Middle frontal gyrus (tissue), 1 donor: ENCODE measurements around the gene TMEM87B.

ENCODE experiments used
- DNase-seq: peaks from one replicate; pipeline ENCODE4 v3.0.0-alpha.2; 2015; ENCODE audit warnings: low spot score; ENCODE audit errors: extremely low spot score

TMEM87B gene, protein sequence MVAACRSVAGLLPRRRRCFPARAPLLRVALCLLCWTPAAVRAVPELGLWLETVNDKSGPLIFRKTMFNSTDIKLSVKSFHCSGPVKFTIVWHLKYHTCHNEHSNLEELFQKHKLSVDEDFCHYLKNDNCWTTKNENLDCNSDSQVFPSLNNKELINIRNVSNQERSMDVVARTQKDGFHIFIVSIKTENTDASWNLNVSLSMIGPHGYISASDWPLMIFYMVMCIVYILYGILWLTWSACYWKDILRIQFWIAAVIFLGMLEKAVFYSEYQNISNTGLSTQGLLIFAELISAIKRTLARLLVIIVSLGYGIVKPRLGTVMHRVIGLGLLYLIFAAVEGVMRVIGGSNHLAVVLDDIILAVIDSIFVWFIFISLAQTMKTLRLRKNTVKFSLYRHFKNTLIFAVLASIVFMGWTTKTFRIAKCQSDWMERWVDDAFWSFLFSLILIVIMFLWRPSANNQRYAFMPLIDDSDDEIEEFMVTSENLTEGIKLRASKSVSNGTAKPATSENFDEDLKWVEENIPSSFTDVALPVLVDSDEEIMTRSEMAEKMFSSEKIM

DNA sequence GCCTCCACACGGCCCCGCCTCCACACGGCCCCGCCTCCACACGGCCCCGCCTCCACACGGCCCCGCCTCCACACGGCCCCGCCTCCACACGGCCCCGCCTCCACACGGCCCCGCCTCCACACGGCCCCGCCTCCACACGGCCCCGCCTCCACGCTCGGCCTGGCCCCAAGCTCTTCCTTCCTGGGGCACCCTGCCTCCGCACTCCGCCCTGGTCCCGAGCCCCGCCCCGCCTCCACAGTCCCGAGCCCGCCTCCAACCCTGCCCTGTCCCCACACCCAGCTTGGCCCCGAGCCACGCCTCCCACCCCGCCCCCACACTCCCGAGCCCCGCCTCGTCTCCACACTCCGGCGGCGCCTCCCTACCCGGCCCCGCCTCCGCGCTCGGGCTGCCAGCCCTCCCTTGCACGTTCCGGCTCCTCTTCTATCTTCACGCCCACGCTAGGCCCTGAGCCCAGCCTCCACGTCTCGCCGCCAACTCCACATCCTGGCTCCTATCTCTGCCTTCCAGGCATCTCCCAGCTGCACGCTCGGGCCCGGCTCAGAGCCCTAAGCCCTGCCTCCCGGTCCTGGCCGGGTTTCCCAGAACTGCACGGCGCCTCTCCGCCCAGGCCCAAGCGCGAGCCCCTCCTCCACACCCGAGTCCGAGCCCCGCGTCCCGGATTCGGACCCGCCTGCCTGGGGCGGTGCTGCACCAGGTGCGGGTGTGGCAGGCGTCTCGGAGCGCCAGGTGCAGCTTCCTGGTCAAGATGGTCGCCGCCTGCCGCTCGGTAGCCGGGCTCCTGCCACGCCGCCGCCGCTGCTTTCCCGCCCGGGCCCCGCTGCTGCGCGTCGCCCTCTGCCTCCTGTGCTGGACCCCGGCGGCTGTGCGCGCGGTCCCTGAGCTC, at the start of gene TMEM87B:
Gene TMEM87B (plus strand): TSS at position 423 of the 883 bp plus-strand sequence. CDS start 323 bp downstream, at position 746.
- DNase-seq: peak; percentile 88

DNA sequence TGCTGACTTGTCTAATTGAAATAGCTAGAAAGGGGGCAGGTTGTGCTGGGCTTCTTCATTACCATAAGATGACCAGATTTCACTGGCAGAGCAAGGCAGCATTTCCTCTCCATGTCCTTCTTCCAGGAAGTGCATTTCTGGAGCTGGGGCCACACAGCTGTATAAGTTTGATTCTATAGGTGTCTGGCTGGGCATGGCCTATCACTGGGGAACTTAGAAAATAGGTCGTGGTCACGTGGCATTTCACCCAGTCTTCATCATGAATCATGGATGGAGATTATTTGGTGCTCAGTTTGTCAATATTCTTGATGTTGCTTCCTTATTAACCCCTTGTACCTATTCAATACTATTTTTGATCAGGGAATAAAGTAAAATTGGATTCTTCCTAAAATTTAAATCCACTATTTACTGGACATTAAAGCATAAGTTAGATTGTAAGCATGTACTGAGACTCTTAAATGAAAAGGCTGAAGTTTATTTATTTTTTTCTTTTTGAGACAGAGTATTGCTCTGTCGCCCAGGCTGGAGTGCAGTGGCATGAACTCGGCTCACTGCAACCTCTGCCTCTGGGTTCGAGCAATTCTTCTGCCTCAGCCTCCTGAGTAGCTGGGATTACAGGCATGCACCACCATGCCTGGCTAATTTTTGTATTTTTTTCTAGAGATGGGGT, 49.5 kb upstream of the TMEM87B start:
- no peak for DNase-seq

DNA sequence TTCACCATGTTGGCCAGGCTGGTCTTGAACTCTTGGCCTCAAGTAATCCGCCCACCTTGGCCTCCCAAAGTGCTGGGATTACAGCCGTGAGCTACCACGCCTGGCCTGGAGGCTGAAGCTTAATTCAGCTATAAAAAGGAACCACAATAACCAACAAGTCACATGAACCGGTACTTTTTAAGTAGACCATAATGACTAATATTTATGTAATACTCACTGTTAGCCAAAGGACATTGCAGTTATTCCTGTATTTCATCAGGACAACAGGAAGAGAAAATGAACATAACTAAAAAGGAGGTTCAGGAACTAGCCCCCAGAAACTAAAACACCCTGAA, 49.0 kb upstream of the TMEM87B start:
- DNase-seq: no peak

GRCh38 chr2:112007493-112007892, 47.6 kb upstream of the TMEM87B start:
- DNase-seq: no peak

DNA sequence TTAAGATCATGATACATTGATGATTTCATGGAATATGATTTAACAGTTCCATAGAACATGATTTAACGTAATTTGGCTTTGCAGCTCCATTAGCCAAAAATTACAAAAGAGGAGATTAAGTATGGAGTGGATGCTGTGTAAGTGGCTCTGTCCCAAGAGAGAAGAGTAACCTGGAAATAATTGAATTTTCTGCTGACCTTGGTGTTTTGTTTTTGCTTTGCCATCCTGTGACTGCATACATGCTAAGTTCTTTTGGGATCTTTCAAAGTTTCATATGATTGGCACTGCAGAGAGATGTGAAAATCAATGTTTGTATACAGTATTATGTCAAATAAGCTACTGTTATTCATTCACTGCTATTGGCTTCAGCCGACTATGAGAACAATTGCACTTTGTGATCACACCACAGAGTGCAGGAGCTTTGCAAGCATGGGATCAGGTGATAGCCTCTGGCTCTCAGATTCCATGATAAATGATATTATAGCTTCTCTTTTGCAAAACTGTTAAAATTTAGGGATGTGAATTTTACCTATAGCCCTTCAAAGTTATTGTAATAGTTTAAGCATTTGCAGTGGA, 46.1 kb upstream of the TMEM87B start:
- no peak for DNase-seq

DNA sequence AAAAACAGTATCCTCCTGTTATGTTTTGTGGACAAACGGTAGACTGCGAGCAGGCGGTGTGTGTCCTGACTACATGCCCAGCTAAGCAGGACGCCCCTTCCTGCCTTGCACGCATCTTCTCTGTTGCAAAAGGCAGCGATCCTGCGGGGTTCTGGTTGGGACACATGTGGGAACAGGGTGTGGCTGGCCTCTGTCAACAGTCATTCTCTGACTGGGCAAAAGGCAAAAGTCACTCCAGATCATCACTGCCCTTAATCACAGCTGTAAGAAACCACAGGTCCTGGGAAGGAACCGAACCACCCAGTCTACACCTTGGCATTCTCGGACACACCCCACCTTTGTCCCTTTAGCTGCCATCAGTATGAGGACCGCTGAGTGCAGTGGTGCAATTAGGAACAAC, 44.3 kb upstream of the TMEM87B start:
- no peak for DNase-seq

- DNase-seq: no peak
These were observed 42.5 kb upstream of the TMEM87B start for GRCh38 chr2:112012556-112012955.

- no peak for DNase-seq
These were observed 36.2 kb upstream of the TMEM87B start for GRCh38 chr2:112018846-112019245.

DNA sequence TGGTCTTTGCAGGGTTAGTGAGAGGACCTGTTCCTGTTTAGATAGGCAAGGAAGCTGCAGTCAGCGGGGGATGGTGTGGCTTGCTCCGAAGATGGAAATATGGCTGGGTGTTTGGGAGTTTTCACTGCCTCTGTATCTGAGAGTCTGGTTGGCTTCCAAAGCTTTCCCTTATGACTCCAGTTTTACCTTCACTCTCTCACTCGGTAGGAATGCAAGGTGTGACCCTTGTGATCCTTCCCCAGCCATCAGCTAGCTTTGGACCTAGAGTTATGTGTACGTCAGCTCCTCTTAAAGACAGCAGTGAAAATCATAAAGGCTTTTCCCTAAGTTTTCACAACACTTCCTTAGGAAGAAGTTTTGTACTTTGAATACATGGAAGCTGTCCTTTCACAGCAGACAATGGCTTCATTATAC, 35.5 kb upstream of the TMEM87B start:
- DNase-seq: no peak

DNA sequence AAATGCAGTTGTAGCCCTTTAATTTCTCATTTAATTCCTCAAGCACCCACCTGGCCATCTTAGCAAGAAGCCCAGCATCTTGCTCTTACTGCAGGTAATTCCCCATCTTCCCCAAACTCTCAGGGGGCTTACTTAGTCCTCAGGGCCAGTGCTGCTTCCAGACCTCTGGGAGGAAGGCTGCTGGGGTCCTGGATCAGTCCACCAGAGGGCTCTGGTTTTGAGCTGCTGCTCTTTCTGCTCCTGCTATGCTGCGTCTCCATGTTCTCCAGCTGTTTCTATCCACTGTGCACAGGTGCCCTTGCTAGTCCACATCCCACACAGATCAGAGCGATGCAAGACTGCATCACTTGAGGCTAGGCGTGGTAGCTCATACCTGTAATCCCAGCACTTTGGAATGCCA, 34.5 kb upstream of the TMEM87B start:
- DNase-seq: no peak

DNA sequence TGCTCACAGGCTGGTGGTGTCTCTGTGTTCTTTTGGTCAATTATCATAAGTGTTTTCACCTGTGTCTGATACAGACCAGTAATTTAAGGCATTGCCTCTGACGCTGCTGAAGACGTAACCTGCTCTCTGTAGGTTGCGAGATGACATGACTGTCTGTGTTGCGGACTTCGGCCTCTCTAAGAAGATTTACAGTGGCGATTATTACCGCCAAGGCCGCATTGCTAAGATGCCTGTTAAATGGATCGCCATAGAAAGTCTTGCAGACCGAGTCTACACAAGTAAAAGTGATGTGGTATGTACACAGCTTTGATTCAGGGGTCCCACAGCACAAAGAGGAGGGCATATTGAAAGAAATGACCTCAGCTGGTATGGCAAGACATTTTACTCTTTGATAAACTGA, 33.8 kb upstream of the TMEM87B start:
- DNase-seq: no peak

GRCh38 chr2:112021781-112022231, 33.3 kb upstream of the TMEM87B start:
- DNase-seq: no peak

DNA sequence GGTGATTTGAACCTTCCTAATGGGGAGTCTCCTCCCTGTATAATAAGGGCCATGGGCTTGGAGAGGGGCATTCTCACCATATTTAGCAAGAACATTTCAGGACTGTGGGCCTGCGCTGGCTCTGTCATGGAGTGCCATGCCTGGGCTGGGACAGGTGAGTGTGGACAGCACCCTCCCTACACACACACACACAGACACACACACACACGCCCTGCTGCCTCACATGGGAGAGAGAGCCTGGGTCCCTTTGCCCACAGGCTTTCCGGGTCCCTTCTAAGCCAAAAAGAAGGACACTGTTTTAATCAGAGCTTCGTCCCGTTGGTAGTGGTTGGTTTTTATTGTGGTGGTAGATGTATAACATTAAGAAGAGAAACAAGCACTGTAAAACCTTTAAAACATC, 31.4 kb upstream of the TMEM87B start:
- no peak for DNase-seq

DNA sequence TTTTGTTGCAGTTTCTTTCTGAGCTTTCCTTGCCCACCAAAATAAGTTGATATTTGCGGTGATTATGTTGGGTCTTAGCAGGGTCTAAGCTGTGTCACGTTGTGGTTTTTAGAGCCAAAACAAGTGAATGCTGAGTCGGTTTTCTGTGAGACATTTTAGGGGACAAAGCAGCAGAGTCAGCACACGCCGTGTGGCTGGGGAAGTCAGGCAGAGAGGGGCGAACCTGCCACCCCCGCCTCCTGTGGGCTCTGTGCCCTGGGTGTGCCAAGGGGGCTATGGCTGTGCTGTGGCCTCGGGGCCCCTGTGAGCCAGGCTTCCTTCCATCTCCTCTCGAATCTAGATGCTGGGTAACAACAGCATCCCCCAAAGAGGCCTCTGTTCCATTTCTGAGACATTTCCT, 30.8 kb upstream of the TMEM87B start:
- DNase-seq: no peak

DNA sequence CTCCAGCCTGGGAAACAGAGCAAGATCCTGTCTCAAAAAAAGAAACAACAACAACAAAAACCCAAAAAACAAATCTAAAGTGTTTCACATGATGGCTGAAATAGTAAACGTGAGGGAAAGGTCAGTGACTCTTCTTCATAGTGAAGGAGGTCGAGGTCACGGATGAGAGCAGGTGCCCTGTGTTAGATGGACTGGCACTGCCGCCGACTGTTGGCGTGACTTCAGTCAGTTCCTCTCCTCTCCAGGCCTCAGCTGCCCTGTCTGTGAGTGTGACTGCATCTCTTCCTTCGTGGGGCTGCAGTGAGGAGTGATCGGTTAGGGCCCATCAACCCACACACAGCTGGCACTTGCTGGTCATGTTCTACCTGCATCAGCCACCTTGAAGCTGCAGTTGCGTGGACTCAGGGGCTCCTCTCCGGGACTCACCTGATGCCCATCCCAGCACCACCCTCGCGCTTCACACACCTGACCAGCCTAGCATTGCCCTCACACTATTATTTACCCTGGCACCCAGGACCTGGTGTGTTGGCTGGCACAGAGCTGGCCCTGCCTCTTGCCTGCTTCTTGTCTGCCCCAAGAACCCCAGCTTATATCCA, 30.1 kb upstream of the TMEM87B start:
- DNase-seq: no peak

DNA sequence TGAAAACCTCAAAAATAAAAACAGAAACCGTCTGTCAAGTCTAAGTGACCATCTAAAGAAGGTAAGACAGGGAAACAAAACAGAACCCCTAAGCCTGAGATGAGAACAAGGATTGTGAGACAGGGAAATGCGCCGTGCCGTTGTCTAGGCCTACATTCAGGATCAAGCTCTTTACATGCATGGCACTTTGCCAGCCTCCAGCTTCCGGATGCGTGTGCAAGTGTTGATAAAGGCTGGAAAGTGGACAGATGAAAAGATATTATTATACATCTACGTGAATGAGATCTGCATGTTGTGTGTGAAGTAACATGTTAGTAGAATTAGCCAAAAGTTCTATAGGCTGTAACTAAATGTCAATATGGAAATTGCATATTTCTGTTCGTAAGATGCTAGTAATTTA, 28.6 kb upstream of the TMEM87B start:
- DNase-seq: no peak

DNA sequence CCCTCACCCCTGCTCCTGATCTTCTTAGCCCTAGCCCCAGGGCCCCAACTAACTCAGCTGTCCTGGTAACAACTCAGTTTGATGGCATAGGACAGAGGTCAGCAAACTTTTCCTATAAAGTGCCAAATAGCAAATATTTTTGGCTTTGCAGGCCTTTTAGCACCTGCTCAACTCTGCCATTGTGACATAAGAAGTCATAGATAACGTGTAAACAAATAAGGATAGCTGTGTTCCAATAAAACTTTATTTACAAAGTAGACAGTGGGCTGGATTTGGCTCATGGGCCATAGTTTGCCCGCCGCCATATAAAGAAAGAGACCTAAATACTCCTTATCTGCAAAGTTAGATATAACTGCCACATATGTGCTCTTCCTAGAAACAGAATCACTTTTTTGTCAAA, 27.3 kb upstream of the TMEM87B start:
- DNase-seq: no peak

DNA sequence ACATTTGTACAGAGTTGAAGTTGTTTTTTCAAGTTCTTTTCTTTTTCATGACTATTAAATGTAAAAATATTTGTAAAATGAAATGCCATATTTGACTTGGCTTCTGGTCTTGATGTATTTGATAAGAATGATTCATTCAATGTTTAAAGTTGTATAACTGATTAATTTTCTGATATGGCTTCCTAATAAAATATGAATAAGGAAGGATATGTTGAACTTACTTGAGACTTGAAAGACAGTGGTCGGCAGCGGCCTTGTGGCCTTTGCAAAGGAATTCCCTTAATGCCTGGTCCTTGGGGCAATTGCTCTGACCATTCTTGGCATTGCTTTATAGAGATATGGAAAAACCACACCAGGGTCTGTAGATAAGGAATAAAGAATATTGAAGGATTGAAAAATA, 25.9 kb upstream of the TMEM87B start:
- DNase-seq: no peak

DNA sequence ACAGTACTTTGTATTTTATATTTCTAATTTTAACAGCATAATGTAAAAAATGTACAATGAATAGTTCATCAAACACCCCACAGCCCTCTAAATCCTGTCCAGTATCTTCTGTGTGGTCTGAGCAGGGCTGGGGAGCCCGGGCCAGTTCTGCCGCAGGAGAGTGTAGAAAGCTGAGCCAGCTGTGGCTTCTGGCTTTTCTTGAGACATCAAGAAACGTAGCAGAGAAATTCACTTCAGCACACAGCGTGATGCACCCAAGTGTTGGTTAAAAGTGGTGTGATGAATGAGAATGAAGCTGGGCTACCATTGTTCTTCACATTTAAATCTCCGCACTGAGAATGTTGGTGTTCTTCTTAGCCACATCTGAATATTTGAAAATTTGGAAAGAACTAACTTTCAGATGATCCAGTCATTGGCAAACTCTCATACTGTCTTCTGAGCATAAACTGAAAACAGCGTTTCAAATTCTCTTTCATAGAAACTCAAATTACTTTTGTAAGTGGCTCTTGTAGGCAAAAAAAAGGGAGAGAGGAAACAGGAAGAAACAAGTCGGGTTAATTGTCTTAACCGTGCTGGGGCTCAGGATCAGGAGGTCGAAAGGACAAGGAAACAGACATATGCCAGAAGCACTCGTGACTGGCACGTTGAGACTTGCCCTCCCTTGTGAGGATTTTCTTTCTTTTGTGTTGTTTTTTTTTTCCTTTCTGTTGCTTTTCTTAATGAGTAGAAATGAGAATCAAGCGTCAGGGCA, 23.4 kb upstream of the TMEM87B start:
- no peak for DNase-seq

DNA sequence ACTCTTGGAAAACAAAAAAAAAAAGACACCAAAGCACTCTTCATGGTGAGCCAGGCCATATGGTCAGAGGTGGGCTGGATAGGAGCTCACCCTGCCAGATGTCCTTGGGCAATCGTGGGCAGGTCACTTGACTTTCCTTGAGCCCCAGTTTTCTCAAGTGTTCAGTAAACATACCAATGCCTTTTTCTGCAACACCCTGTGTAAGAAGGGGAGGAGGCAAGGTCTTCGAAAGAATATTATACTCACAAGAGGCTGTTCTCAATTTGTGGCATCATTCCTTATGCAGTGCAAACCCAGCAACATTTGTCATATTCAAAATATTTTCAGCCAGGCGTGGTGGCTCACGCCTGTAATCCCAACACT, 22.9 kb upstream of the TMEM87B start:
- no peak for DNase-seq
